ENCODE data around the gene COG2. TPM values are rescaled to one million over a fixed set of nuclear protein-coding genes. Genes with fewer than 3 reads are reported as not detected.

Gene COG2
- total and polyA plus RNA-seq, 2 of the 13 experiments (the other 11 are each of a cell fraction or from before 2014, with no cell fraction given) = 16.8 to 36.3 TPM

GRCh38 chr1:230737622-230738262 lies 95.5 kb downstream of the COG2 start:
- whole genome bisulfite sequencing (ENCODE audit: low lambda C conversion rate) = 80% methylated on average over 3 of the region's 3 CpGs
- intact Hi-C loops (cut with micrococcal nuclease; ENCODE audit: unreplicated experiment) (no loop called here), in situ Hi-C loops (cut with HindIII; ENCODE audit: extremely low pct_ligation_motif_present, low pct_unique_long_range_greater_than_20kb) (no loop called here)
- H3K4me3 ChIP-seq (replicated peaks in 1 of 3; ENCODE audit: insufficient read depth in 1 of 3, low read depth in 2 of 3, low read length in 3 of 3) = no peak overlapping the region
- no peak overlapping the region for H3K27ac ChIP-seq (ENCODE audit: extremely low read length, insufficient read depth, low read length)
- no peak overlapping the region for H3K9ac ChIP-seq (ENCODE audit: insufficient read depth, low read depth, low read length)
- FAIRE-seq (no peak), ATAC-seq (no peak), DNase-seq (ENCODE audit: low spot score) (no peak)
- H3K9me3 ChIP-seq (ENCODE audit: low read length) = no peaks in the 10 kb centered on the region
- H3K79me2 ChIP-seq (ENCODE audit: insufficient read depth, low read length) = no peaks in the 10 kb centered on the region
- BruUV-seq (replicated peaks) = no TSS peak
- no peaks in the 10 kb centered on the region for H3K36me3 ChIP-seq (replicated peaks in 1 of 2; ENCODE audit: control insufficient read depth in 1 of 2, insufficient read depth in 2 of 2, low read length in 2 of 2)
- no peaks in the 10 kb centered on the region for H4K20me1 ChIP-seq (ENCODE audit: insufficient read depth, low read length)
- H3K4me2 ChIP-seq (ENCODE audit: low read depth, low read length) = no peak overlapping the region
- no peaks in the 10 kb centered on the region for H3K27me3 ChIP-seq (ENCODE audit: control insufficient read depth in 1 of 2, insufficient read depth in 2 of 2, low read length in 2 of 2)
- TF ChIP-seq REL (CRISPR knock-in tag; conservative IDR thresholded peaks at IDR 0.05) (no peak), FOXP1 (IDR thresholded peaks at IDR 0.05) (no peak), FOXP1 (CRISPR knock-in tag; IDR thresholded peaks at IDR 0.05) (no peak), SNAPC4 (CRISPR knock-in tag; IDR thresholded peaks at IDR 0.05) (no peak), ZNF451 (CRISPR knock-in tag; IDR thresholded peaks at IDR 0.05) (no peak), SCMH1 (CRISPR knock-in tag; IDR thresholded peaks at IDR 0.05; ENCODE audit: borderline replicate concordance) (no peak), PHF8 (CRISPR knock-in tag; IDR thresholded peaks at IDR 0.05) (no peak), CREB3 (CRISPR knock-in tag; IDR thresholded peaks at IDR 0.05) (no peak), XRCC5 (optimal IDR thresholded peaks at IDR 0.05; ENCODE audit: low read length) (no peak), SP4 (CRISPR knock-in tag; IDR thresholded peaks at IDR 0.05) (no peak), SIN3B (IDR thresholded peaks at IDR 0.05; ENCODE audit: low read length) (no peak), GPN1 (CRISPR knock-in tag; IDR thresholded peaks at IDR 0.05; ENCODE audit: borderline replicate concordance) (no peak), JUNB (CRISPR knock-in tag; IDR thresholded peaks at IDR 0.05; ENCODE audit: borderline replicate concordance) (no peak), ZNF556 (CRISPR knock-in tag; IDR thresholded peaks at IDR 0.05; ENCODE audit: borderline replicate concordance) (no peak), SRSF1 (optimal IDR thresholded peaks at IDR 0.05; ENCODE audit: low read depth, low read length) (no peak), TFDP2 (CRISPR knock-in tag; IDR thresholded peaks at IDR 0.05) (no peak), KAT8 (CRISPR knock-in tag; IDR thresholded peaks at IDR 0.05) (no peak)
- peaks cover 36% of the 10 kb centered on the region for H3K4me1 ChIP-seq (ENCODE audit: insufficient read depth, low read length)
- CTCF ChIA-PET (ENCODE audit: low intra/inter-chr PET ratio, low total read pairs) = no interaction called here
- POLR2A ChIA-PET = interaction anchor here (2.3 kb wide), 1 partner anchor 15 kb away, joined by 6 read pairs; no protein-coding TSS in a partner anchor
- H2AFZ ChIP-seq (ENCODE audit: low read length) = no peak overlapping the region
